ENCODE measurements around the gene GPR55.

The GPR55 gene

GRCh38 chr2:230919240-230919639, 5.8 kb downstream of the GPR55 start:
- DNase-seq (ENCODE audit: low read depth): no peak

GRCh38 chr2:230916218-230916617, 8.8 kb downstream of the GPR55 start:
- no peak for DNase-seq (ENCODE audit: low read depth)

DNA sequence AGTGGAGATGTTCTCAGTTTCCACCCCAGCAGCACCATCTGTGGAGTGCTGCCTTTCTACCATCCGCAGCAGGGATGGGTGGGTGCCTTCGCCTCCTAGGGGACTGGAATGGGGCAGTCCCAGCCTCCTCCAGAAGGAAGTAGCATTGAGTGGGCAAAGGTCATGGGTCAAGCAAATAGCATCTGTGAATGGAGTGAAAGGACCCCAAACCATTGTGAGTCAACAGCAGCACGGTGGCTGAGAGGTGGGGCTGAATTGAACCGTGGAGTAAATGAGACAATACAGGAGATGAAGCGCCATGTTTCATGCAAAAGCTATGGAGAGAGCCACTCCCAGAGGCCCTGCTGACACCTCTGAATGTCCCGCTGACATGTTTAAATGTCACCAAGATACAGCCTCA, 9.7 kb downstream of the GPR55 start:
- DNase-seq (ENCODE audit: low read depth): no peak

GRCh38 chr2:230914886-230915285, 10.2 kb downstream of the GPR55 start:
- DNase-seq (ENCODE audit: low read depth): no peak

- DNase-seq (ENCODE audit: low read depth): no peak
These were observed 11.5 kb downstream of the GPR55 start for GRCh38 chr2:230913406-230914143.

DNA sequence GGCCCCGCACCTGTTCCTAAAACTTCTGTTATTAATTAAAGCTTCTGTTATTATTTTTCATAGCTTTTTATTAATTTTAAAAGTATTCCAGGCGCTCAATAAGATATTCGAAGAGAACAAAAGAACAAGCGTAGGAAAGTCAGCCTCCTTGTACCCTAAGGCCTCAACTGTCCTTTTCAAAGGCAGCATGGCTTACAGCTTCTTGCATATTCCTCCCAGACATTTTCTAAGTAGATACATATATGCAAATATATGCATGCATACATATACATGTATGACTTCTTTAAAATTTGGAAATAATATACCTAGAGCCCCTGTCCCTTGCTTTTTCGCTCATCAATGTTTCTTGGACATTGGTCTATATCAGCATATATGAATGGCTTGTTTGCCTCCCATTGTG, 12.3 kb downstream of the GPR55 start:
- no peak for DNase-seq (ENCODE audit: low read depth)

- no peak for DNase-seq (ENCODE audit: low read depth)
These were observed 13.0 kb downstream of the GPR55 start for GRCh38 chr2:230912046-230912445.

- no peak for DNase-seq (ENCODE audit: low read depth)
These were observed 14.4 kb downstream of the GPR55 start for GRCh38 chr2:230910546-230911177.

- no peak for DNase-seq (ENCODE audit: low read depth)
These were observed 15.0 kb downstream of the GPR55 start for GRCh38 chr2:230909841-230910545.

- peak; percentile 50 for DNase-seq (ENCODE audit: low read depth)
These were observed 16.3 kb downstream of the GPR55 start for GRCh38 chr2:230908595-230909191.

DNA sequence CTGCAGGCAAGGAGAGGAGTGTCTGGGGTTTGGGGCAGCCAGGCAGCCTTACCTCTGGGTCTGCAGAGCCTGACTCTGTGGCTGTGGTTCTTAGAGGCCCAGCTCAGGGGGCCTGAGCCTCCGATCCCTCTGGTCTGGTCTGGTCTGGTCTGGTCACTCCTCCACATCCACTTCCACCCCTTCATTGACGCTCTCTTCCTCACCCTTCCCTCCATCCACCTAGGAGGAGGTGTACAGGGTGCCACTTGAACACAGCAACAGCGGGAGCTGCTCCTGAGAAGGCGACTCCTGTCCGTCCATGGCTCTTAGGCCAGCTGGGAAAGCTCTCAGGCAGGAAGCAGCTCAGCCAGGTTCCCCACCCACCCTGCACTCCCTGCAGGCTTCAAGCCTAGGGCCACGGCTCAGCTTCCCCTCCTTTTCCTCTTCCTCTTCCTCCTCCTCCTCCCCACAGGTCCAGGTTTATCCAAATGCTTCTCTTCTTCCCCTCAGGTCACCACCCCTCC, 16.9 kb downstream of the GPR55 start:
- DNase-seq (ENCODE audit: low read depth): no peak

DNA sequence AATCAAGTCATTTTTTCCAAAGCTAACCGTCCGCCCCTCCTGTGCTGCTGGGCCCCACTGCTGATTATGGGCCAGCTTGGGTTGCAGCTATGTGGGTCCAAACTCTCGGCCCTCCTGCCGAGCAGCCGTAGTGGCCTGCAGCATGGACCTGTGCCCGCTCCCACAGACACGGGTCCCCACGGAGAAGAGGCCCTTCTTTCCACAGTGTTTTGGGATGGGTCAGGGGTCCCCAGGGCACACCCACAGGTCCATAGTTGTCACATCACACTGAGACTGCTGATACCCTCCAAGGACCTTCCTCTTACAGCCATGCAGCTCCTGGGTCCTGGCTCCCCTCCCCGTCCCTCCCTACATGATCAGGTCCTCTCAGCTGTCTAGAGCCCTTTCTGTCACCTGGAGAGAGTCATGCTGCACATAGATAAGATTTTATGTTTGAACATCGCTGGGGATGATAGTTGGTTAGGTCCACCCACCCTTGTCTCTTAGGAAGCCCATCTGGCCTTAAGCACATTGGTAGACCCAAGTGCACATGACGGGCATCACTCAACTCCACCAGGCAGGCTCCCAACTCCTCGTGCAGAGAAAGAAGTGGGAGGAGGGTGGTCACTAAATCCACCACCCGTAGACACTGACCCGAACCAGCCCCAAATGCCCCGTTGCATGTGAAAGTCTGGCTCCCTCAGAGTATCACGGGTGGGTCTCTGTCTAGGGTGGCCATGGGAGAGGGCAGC, 17.5 kb downstream of the GPR55 start:
- no peak for DNase-seq (ENCODE audit: low read depth)

- no peak for DNase-seq (ENCODE audit: low read depth)
These were observed 18.4 kb downstream of the GPR55 start for GRCh38 chr2:230906471-230907230.

GRCh38 chr2:230905448-230906421, 19.3 kb downstream of the GPR55 start:
- DNase-seq (ENCODE audit: low read depth): no peak

DNA sequence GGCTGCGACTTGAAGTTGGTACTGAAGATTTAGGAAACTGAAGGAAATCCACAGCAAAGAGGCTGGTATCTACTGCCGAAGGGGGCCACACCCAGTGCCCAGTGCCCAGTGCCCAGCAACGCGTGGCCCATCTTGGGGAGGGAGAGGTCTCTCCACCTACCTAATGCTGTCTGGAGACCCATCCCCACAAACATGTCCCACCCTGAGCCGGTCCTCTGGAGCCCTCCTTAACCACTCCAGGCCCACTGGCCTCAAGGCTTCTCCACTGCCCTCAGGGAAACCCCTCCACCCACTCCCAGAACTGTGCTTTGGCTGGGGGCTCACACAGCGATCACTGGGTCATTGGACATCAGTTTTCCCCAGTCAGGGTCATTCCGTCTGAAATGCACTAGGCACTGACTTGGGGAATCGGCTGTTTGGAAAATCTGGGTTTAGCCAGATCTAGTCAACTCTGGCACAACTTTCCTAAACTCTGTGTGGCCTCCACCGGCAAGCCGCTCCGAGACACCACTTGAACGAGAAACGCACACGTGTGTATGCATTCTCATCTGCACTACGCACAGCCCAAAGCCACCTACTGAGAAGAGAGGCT, 20.1 kb downstream of the GPR55 start:
- no peak for DNase-seq (ENCODE audit: low read depth)

DNA sequence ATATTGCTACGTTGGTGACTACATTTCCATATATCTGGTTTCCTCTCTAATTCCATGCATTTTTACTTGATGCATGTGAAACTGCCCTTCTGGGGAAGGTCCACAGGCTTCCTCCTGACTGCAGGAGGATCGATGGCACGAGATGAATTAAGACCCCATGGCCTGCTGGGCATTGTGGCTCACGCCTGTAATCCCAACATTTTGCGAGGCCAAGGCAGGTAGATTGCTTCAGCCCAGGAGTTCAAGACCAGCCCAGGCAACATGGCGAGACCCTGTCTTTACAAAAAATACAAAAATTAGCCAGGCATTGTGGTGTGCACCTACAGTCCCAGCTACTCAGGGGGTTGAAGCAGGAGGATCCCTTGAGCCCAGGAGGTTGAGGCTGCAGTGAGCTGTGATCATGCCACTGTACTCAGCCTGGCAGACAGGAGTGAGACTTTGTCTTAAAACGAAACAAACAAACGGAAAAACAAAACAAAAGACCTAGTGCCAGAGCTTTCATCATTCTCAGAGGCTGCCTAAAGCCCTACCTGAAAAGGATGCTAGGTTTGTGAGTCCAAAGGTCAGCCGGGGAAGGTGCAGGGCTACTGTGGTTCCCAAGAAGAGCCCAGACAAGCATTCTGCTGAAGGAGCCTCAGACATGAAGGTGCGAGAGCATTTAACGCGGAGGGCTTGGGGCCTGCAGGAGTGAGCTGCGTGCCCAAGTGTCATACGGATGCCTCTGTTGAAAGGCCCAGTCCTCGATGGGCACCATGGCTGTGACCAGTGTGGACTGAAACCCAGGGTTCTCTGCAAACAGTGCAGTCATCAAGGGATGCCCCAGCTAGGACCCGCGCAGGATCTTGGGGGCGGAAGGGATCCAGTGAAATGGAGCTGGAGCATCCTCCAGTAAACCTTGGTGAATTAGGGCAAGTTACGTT, 21.6 kb downstream of the GPR55 start:
- no peak for DNase-seq (ENCODE audit: low read depth)

GRCh38 chr2:230902180-230902899, 22.7 kb downstream of the GPR55 start:
- DNase-seq (ENCODE audit: low read depth): peak; percentile 26

DNA sequence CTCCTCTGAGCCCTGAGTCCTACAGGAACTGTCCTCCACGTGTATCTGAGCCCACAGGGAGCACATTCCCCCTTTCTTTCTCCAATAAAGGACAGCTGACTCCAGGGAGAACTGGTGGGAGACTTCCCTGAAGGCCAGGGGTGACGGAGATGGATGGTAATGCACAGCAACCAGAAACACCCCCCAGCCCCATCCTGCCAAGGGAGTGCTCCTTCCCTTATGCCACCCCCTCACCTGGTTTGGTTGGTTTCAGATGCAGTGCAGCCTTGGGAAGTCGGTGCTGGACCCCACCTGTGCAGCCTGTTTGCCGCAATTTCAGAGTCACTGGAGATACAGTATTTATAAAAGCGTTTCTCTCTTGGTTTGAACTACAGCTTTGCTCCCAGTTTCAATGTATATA, 24.0 kb downstream of the GPR55 start:
- DNase-seq (ENCODE audit: low read depth): no peak
